RPMI8226 (cell line): Measurements from ENCODE around the gene CWC25.

Source experiments
- DNase-seq: peaks from one replicate; pipeline ENCODE4 v3.0.0-alpha.2; 2015

The CWC25 gene

GRCh38 chr17:38783227-38783626 lies 41.9 kb downstream of the CWC25 start:
- DNase-seq = no peak

GRCh38 chr17:38779965-38780752 lies 45.0 kb downstream of the CWC25 start:
- DNase-seq = no peak

GRCh38 chr17:38777641-38778250 lies 47.4 kb downstream of the CWC25 start:
- DNase-seq = no peak

- no peak for DNase-seq
Observed at GRCh38 chr17:38773258-38773657, 51.9 kb downstream of the CWC25 start.

GRCh38 chr17:38768417-38768816 lies 56.7 kb downstream of the CWC25 start:
- DNase-seq = no peak

GRCh38 chr17:38766341-38766740 lies 58.8 kb downstream of the CWC25 start:
- no peak for DNase-seq

GRCh38 chr17:38762231-38762630 lies 62.9 kb downstream of the CWC25 start:
- DNase-seq = no peak

- DNase-seq = peak; percentile 30
Observed at GRCh38 chr17:38761612-38762011, 63.5 kb downstream of the CWC25 start.

GRCh38 chr17:38753071-38753506 lies 72.0 kb downstream of the CWC25 start:
- no peak for DNase-seq

GRCh38 chr17:38752308-38753070 lies 72.6 kb downstream of the CWC25 start, which contains the start of gene PSMB3:
PSMB3 (plus strand) TSS chr17:38752741; CDS start chr17:38752827, 86 bp downstream.
- peak; percentile 99 for DNase-seq

GRCh38 chr17:38751808-38752307 lies 73.3 kb downstream of the CWC25 start:
- peak; percentile 84 for DNase-seq

- DNase-seq = no peak
Observed at GRCh38 chr17:38751144-38751807, 73.8 kb downstream of the CWC25 start.
